ENCODE data around the gene PDX1. TPM values are rescaled to one million over a fixed set of nuclear protein-coding genes. Genes with fewer than 3 reads are reported as not detected.
A peak's percentile ranks its signal among the peaks of the same experiment; 100 is the strongest.

The PDX1 gene
- total and polyA plus RNA-seq, 3 donors from 2014 or later = 0.12 to 0.24 TPM; not detected in 1

GRCh38 chr13:27926644-27927434 is 7.0 kb downstream of the PDX1 start:
- no peaks in the 10 kb centered on the region for H3K27me3 ChIP-seq
- H3K4me1 ChIP-seq = peaks cover 4% of the 10 kb centered on the region
- intact Hi-C loops (cut with DNase I; ENCODE audit: low total_unique reads) = no loop called here
- H3K9me3 ChIP-seq = no peaks in the 10 kb centered on the region
- no peak for DNase-seq
- no peak overlapping the region for H3K27ac ChIP-seq
- 2 to 5% methylated on average over 35 of the region's 35 CpGs for WGBS, 2 donors
- TF ChIP-seq CTCF (IDR thresholded peaks at IDR 0.05) = no peak
- TF ChIP-seq POLR2A (IDR thresholded peaks at IDR 0.05) = no peak
- H3K4me3 ChIP-seq = no peak overlapping the region
- no peaks in the 10 kb centered on the region for H3K36me3 ChIP-seq (ENCODE audit: low read depth, missing control alignments)

GRCh38 chr13:27927444-27928352 is 7.9 kb downstream of the PDX1 start:
- peaks cover 4% of the 10 kb centered on the region for H3K4me1 ChIP-seq

GRCh38 chr13:27928353-27928804 is 8.6 kb downstream of the PDX1 start:
- no peaks in the 10 kb centered on the region for H3K9me3 ChIP-seq
- no peak overlapping the region for H3K27ac ChIP-seq
- intact Hi-C loops (cut with DNase I; ENCODE audit: low total_unique reads) = no loop called here
- DNase-seq = no peak
- WGBS, 2 donors = 1 to 6% methylated on average over 6 to 26 of the region's 26 CpGs
- TF ChIP-seq CTCF (IDR thresholded peaks at IDR 0.05) (no peak), POLR2A (IDR thresholded peaks at IDR 0.05) (no peak)
- no peak overlapping the region for H3K4me3 ChIP-seq
- no peaks in the 10 kb centered on the region for H3K36me3 ChIP-seq (ENCODE audit: low read depth, missing control alignments)
- peaks cover 4% of the 10 kb centered on the region for H3K4me1 ChIP-seq
- H3K27me3 ChIP-seq = no peaks in the 10 kb centered on the region

More at GRCh38 chr13:27927444-27928352, 7.9 kb downstream of the PDX1 start:
- WGBS, 2 donors = 3% methylated on average over 41 to 53 of the region's 53 CpGs
- Histone ChIP-seq H3K27ac (no peak overlapping the region), H3K4me3 (no peak overlapping the region), H3K27me3 (no peaks in the 10 kb centered on the region), H3K36me3 (ENCODE audit: low read depth, missing control alignments) (no peaks in the 10 kb centered on the region), H3K9me3 (no peaks in the 10 kb centered on the region)
- no peak for DNase-seq
- intact Hi-C loops (cut with DNase I; ENCODE audit: low total_unique reads) = no loop called here
- no peak for TF ChIP-seq POLR2A (IDR thresholded peaks at IDR 0.05)

- no peak for DNase-seq
- no peak for TF ChIP-seq CTCF (IDR thresholded peaks at IDR 0.05)
- TF ChIP-seq POLR2A (IDR thresholded peaks at IDR 0.05) = no peak
- peaks cover 4% of the 10 kb centered on the region for H3K4me1 ChIP-seq
- no peaks in the 10 kb centered on the region for H3K9me3 ChIP-seq
- peak overlapping the region in 1 of 2 donors; percentile 3 for H3K4me3 ChIP-seq
- 2 to 4% methylated on average over 36 to 48 of the region's 48 CpGs for WGBS, 2 donors
- H3K27me3 ChIP-seq = no peaks in the 10 kb centered on the region
- no peak overlapping the region for H3K27ac ChIP-seq
- no peaks in the 10 kb centered on the region for H3K36me3 ChIP-seq (ENCODE audit: low read depth, missing control alignments)
- intact Hi-C loops (cut with DNase I; ENCODE audit: low total_unique reads) = no loop called here
Measured at GRCh38 chr13:27928805-27929753, 9.3 kb downstream of the PDX1 start.

All from testis (tissue), 3 donors.